Thoracic aorta endothelial cell (primary cell): Measurements from ENCODE around the gene SEC61A2. TPM values are rescaled to one million over a fixed set of nuclear protein-coding genes. Genes with fewer than 3 reads are reported as not detected.

Experiments
- small RNA-seq: library from RNA; depleted of rRNA; stranded (forward); fragments of <200 nt; gene quantifications from one replicate; pipeline ENCODE3, GENCODE V24; 2012
- total RNA-seq: library from RNA; depleted of rRNA; stranded (reverse); fragments of >200 nt; gene quantifications from 2 replicates; pipeline ENCODE4 v1.2.3, GENCODE V29; 2012

Gene SEC61A2
- total RNA-seq = 6.6 and 10.8 TPM in 2 replicates

DNA sequence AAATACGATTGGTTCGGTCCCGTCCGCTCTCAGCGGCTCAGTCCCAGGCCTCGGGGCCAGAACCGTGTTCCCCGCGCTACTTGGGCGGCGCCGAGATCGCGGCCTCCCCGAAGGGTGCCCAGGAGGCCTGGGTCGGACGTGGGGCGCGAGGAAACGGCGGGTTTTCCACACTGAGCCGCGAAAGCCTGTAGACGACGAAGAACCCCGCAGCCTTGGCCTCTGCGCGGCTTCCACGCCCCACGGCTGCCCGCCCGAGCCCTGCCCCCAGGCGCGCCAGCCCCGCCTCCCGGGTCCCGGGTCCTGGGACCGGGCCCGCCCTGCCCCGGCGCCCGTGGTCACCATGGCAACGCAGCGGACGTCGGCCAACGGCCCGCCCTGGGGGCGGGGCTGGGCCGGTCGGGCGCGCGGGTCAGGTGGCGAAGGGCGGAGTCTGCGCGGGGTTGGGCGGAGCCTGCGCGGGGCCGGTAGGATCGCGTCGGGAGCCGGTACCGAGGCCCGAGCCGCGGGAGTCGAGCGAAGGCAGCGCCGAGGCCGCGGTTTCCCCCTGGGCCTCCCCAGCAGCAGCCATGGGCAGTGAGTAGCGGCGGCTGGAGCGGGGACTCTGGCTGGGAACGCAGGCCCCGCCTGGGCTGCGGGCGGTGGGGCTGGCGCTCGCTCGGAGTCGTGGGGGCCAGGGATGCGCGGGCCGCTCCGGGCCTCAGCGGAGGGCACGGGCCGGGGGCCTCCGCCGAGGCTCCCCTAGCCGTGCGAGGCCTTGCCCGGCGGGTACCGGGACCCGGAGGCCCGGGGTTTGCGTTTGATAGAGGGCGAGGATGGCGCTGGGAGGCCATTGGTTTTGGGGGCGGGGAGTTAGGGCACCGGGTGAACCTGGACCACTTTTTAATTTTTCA lies at the start of gene SEC61A2:
SEC61A2 (plus strand) TSS at position 456 of the 890 bp plus-strand sequence; CDS start at position 567, 111 bp downstream.

GRCh38 chr10:12195603-12196506 lies 66.4 kb downstream of the SEC61A2 start, which contains the start of the genes CDC123 and NUDT5:
Gene CDC123 (plus strand): TSS chr10:12196188. CDS start chr10:12196246, 58 bp downstream.
Gene NUDT5 (minus strand): TSS chr10:12195891. CDS start chr10:12186291, 9,600 bp downstream.

Small RNAs within 50 kb of the gene (small RNA-seq; reads per million reads assigned to genes)
- gene MIR548AK = 0.21 reads per million
- gene RNU6-88P = not detected

Other genes with a start within 250 kb of the SEC61A2 start
- gene UPF2, start 86.9 kb upstream of the SEC61A2 start, total RNA-seq = 26.9 and 29.7 TPM in 2 replicates
- gene DHTKD1, start 60.7 kb upstream of the SEC61A2 start, total RNA-seq = 16.1 and 24.3 TPM in 2 replicates
- gene NUDT5, start 66.2 kb downstream of the SEC61A2 start, total RNA-seq = 89.5 and 103 TPM in 2 replicates
- 153 and 160 TPM in 2 replicates for gene CDC123, start 66.5 kb downstream of the SEC61A2 start, total RNA-seq
- gene CAMK1D, start 219.9 kb downstream of the SEC61A2 start, total RNA-seq = 1.5 and 1.6 TPM in 2 replicates